Subcutaneous adipose tissue (tissue), 4 donors: ENCODE measurements around the gene SPSB1. TPM values are rescaled to one million over a fixed set of nuclear protein-coding genes. Genes with fewer than 3 reads are reported as not detected.

Source experiments
- CTCF ChIP-seq: fragments of 450-650 bp; IDR thresholded peaks from one replicate; pipeline ENCODE4 v1.5.1; 2016; ENCODE audit warnings: low read depth, mild to moderate bottlenecking, control low read depth, antibody characterized with exemption, moderate library complexity
- total RNA-seq, 4 donors: library from RNA; depleted of rRNA; stranded (reverse); fragments of >200 nt; gene quantifications; one replicate each; pipeline ENCODE4 v1.1.0, GENCODE V29; 2016

Gene SPSB1
- total RNA-seq, 4 donors from 2014 or later = 39.8 to 87.8 (median 53.6) TPM

GRCh38 chr1:9322661-9323244 lies 30.1 kb downstream of the SPSB1 start:
- TF ChIP-seq CTCF = no peak

GRCh38 chr1:9324246-9325096 lies 31.8 kb downstream of the SPSB1 start:
- TF ChIP-seq CTCF = no peak

GRCh38 chr1:9326596-9326995 lies 33.9 kb downstream of the SPSB1 start:
- TF ChIP-seq CTCF = no peak

DNA sequence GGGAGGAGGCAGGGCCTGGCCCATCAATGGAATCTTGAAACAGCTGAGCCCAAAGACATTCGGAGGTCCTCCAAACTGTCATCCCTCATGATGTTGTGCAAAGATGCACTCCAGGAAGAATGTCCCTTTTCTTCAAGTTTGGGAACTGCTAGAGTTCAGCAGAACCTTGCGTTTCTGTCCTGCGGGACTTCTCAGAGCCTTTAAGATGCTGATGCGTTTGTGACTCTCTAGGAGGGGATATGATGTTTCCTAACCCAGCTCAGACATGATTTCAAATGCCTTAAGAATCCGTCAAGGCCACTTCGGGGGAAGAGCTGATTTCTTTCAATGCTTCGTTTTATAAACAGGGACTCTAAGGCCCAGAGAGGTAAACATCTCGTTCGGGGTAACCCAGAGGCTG lies 35.5 kb downstream of the SPSB1 start:
- TF ChIP-seq CTCF = no peak

DNA sequence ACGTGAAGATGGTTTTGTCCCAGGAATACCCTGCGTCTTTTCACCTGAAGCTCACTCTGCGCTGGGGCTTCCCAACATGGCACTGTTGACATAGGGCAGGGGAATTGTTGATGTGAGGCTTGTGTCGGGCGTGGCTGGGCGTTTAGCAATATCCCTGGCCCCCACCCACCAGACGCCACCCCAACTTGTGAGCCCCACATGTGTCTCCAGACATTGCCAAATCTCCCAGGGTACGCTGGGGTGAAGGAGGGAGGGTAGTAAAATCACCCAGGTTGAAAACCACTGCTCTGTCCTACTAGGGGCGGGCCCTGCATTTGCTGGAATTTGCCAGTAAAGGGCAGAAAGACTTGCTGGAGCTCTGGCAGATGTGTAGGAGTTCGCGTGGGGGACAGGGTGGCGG lies 36.0 kb downstream of the SPSB1 start:
- TF ChIP-seq CTCF = no peak

DNA sequence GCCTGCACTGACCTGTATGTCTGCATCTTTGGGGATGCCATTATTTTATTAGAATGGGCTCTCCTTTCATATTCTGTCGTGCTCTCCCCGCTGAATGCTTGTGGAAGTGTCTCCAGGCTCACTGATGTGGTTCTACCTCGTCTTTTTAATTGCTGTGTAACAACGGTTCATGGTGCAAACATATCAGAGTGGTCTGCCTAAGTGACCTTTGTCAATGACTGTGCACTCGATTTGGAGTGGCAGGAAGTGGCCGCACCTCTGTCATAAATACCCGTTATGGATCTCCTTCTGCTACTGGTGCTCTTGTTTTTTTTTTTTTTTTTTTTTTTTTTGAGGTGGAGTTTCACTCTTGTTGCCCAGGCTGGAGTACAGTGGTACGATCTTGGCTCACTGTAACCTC lies 38.3 kb downstream of the SPSB1 start:
- no peak for TF ChIP-seq CTCF

- no peak for TF ChIP-seq CTCF
Measured at GRCh38 chr1:9331558-9332346, 39.1 kb downstream of the SPSB1 start.
